GM18508 (cell line): ENCODE results near the gene THAP11.

Experiments
- ATAC-seq: cut with Tn5 transposase; IDR thresholded peaks from one replicate; pipeline ENCODE4 v1.9.1; 2021; ENCODE audit warnings: moderate number of reproducible peaks; ENCODE audit not compliant: insufficient read depth, unreplicated experiment

The THAP11 gene

GRCh38 chr16:67881621-67882161, 39.6 kb downstream of the THAP11 start:
- no peak for ATAC-seq

- no peak for ATAC-seq
These were observed 40.4 kb downstream of the THAP11 start for GRCh38 chr16:67882374-67883145.

GRCh38 chr16:67883146-67883871, 41.2 kb downstream of the THAP11 start:
- ATAC-seq: no peak

GRCh38 chr16:67883872-67884261, 41.7 kb downstream of the THAP11 start:
- no peak for ATAC-seq

- ATAC-seq: no peak
These were observed 42.6 kb downstream of the THAP11 start, which contains the start of gene NRN1L for GRCh38 chr16:67884684-67885083. NRN1L (plus strand) TSS chr16:67884885; CDS start chr16:67884904, 19 bp downstream.

- no peak for ATAC-seq
These were observed 43.4 kb downstream of the THAP11 start for GRCh38 chr16:67885545-67885944.

- no peak for ATAC-seq
These were observed 43.9 kb downstream of the THAP11 start for GRCh38 chr16:67885976-67886375.

GRCh38 chr16:67886387-67886786, 44.3 kb downstream of the THAP11 start:
- no peak for ATAC-seq

- no peak for ATAC-seq
These were observed 46.2 kb downstream of the THAP11 start for GRCh38 chr16:67888331-67888730.

- ATAC-seq: no peak
These were observed 50.3 kb downstream of the THAP11 start for GRCh38 chr16:67892375-67892774.

- ATAC-seq: peak; percentile 74
These were observed 51.0 kb downstream of the THAP11 start, which contains the start of gene PSKH1 for GRCh38 chr16:67892899-67893742. PSKH1 (plus strand) TSS chr16:67893254; CDS start chr16:67908750, 15,496 bp downstream.
